ENCODE measurements around the gene SUPT3H.

Gene SUPT3H

GRCh38 chr6:45388328-45388727 is 10.6 kb upstream of the SUPT3H start:
- DNase-seq (ENCODE audit: low read depth), result no peak

- no peak for DNase-seq (ENCODE audit: low read depth)
Measured at GRCh38 chr6:45387236-45387635, 9.5 kb upstream of the SUPT3H start.

DNA sequence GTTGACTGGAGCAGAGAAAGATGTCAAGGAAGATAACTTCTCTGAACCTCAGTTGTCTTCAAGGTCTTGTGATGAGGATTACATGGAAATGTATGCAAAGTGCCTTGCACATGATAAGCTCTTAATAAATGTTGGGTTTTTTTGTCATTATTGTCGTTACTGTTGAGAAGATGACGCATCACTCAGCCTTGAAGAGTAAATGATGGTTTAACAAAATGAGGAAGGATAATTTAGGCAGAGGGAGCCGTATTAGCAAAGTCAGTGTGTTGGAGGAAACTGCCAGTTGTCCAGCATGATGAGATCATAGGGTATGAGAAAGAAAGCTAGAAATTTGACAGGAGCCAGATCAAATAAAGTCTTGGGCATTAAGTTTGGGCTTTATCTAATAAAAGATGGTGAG is 8.8 kb upstream of the SUPT3H start:
- no peak for DNase-seq (ENCODE audit: low read depth)

GRCh38 chr6:45382391-45382790 is 4.7 kb upstream of the SUPT3H start:
- DNase-seq (ENCODE audit: low read depth), result no peak

DNA sequence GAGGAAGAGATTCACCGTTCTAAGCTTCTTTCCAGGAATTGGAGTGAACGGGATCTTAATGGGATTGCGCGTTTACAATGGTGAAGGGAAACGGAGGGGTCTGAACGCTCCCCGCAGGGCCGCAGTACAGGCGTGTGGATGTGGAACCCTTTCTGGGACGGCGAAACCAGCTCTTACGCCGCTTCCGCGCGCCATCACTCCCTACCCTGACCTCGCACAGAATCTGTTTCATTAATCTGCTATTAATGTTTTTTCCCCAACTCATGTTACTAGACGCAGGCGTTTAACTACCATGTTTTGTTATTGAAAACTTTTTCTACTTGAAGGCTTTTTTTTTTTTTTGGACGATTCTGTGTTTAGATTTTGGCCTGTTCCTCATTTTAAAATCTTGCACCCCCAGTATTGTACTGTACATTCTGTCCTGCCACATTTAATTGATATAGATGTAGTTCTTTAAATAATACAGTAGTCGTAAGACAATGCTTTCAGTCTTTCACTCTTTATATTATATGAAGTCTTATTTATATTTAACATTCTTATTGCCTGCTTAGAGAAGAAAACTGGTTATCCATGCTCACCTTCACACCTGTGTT is 696 bp upstream of the SUPT3H start:
- no peak for DNase-seq (ENCODE audit: low read depth)

DNA sequence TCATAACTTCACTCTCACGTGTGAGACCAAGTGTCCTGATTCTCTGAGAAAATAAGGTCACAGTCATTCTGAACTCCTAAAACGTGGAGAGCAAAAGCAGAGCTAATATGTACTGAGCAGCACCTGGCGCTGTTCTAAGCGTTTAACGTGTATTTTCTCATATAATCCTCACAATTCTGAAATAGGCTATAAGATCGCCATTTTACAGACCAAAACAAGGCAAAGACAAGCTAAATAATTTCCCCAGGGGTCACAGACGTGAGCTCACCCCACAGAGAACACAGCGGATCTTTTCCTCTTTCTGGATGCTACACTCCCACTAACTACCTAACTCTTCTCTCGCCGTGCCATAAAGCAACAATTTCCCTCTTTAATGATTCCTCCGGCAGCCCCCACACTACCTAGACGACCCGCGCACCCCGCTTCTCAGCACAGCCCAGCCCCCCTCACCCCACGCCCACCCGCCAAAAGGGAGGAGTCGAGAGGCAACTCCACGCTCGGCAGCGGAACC is 636 bp downstream of the SUPT3H start:
- no peak for DNase-seq (ENCODE audit: low read depth)

- no peak for DNase-seq (ENCODE audit: low read depth)
Measured at GRCh38 chr6:45376310-45377042, 1.3 kb downstream of the SUPT3H start.

DNA sequence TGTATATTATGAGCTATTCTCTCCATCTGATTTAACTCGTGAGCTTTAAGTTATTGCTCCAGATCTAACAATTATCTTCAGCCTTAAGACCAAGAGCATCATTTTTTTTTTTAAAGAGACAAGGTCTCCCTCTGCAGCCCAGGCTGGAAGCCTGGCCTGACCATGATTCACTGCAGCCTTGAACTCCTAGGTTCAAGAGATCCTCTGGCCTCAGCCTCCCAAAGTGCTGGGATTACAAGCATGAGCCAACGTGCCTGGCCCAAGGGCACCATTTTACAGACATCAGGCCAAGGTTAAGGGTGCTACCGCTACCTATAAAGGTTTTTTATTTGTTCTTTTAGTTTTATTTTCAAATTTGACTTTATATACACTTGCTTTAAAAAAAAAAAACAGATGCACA is 2.3 kb downstream of the SUPT3H start:
- DNase-seq (ENCODE audit: low read depth), result no peak

- no peak for DNase-seq (ENCODE audit: low read depth)
Measured at GRCh38 chr6:45371924-45372573, 5.7 kb downstream of the SUPT3H start.

DNA sequence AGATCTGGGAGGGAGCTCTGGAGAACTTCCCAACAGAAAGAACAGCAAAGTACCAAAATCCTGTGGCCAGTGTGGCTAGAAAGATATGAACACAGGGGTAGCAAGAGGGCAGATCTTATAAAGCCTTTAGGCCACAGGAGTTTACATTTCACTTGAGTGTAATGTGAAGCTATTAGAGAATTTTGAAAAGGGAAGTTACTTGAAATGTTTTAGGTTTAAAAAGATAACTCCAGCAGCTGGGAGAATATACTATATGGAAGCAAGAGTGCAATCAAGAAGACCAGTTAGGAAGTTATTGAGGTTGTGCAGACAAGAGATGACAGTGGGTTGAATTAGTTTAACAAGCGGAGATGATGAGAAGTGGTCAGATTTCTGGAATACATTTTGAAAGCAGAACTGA is 7.9 kb downstream of the SUPT3H start:
- DNase-seq (ENCODE audit: low read depth), result no peak

GRCh38 chr6:45367999-45368398 is 9.7 kb downstream of the SUPT3H start:
- DNase-seq (ENCODE audit: low read depth), result no peak

DNA sequence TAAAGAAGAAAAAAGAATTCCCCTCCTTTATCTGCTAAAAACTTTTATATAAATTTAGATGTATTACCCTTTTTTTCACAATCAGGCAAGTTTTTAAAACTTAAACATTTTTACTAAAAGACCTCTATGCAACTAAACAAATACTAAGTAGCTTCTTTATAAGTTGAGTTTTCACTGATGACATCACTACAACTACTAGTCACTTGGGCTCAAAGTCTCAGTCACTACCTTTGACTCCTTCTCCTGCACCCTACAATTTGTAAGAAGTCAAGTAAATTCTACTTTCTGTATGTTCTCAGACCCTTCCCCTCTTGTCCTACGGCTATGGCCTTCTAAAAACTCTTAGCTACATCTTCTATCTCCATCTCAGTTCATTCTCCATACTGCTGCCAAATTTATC is 11.2 kb downstream of the SUPT3H start:
- no peak for DNase-seq (ENCODE audit: low read depth)

DNA sequence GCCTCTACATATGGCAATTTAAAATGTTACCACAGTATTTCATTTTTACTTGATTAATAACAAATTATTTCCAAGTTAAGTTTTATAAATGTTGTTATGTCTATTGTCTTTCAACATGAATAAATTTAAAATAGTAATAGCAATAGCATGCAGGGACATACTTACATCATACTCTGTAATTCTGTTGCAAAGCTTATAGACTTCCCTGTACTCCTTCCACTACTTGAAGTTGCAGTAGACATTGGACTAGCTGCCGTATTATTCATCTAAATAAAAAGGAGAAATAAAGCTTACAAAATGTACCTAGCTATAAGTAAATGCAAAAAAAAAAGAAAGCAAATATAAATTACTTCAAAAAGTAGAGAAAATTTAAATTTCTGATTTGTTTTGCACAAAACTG is 12.7 kb downstream of the SUPT3H start:
- no peak for DNase-seq (ENCODE audit: low read depth)

DNA sequence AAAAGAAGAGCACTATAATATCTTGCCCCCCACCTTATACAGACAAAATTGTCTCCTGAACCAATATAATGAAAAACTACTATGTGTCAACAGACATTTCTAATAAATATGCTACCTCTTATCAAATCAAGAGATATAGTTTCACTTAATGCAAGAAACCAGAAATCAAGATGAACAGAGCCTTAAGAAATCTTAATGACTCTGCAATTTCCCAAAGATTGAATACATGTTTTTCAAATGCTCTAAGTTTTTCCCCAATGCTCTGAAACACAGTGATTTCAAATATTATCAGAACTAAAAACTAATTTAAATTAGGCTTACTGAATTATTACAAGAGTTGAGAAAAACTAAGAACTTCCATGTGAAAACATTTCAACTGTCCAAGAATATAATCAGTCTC is 13.3 kb downstream of the SUPT3H start:
- no peak for DNase-seq (ENCODE audit: low read depth)

GRCh38 chr6:45353654-45354053 is 24.1 kb downstream of the SUPT3H start:
- DNase-seq (ENCODE audit: low read depth), result no peak

DNA sequence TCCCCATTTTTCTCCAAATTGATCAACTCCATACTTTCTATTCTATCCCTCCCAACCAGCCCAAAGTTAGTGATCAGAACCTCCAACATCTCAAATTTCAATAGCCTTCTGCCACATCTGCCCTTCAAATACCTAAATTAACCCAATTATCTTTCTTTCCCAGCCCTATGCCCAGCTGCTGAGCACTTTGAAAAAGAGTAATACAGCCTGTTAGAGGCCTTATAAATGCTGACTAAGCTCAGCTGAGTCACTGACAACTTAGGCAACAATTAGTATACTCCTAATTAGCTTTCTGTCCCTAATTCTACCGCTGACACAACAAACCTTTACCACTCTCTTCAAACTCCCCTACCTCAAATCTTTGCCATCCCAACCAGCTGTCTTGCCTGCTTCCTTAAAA is 26.1 kb downstream of the SUPT3H start:
- DNase-seq (ENCODE audit: low read depth), result no peak

GRCh38 chr6:45351076-45351475 is 26.7 kb downstream of the SUPT3H start:
- no peak for DNase-seq (ENCODE audit: low read depth)

GRCh38 chr6:45350186-45350710 is 27.5 kb downstream of the SUPT3H start:
- no peak for DNase-seq (ENCODE audit: low read depth)

GRCh38 chr6:45344900-45345299 is 32.8 kb downstream of the SUPT3H start:
- no peak for DNase-seq (ENCODE audit: low read depth)

- DNase-seq (ENCODE audit: low read depth), result no peak
Measured at GRCh38 chr6:45328523-45328922, 49.2 kb downstream of the SUPT3H start.

GRCh38 chr6:45327956-45328522 is 49.7 kb downstream of the SUPT3H start, which contains the start of gene RUNX2:
Gene RUNX2, plus strand, starts transcription at chr6:45328330. Its CDS starts 397 bp downstream, at chr6:45328727.
- DNase-seq (ENCODE audit: low read depth), result no peak

- no peak for DNase-seq (ENCODE audit: low read depth)
Measured at GRCh38 chr6:45326698-45327417, 50.9 kb downstream of the SUPT3H start.
